SK-N-SH (cell line): ENCODE measurements around the gene ACSM2A. TPM values are rescaled to one million over a fixed set of nuclear protein-coding genes. Genes with fewer than 3 reads are reported as not detected.

Experiments
- CTCF ChIA-PET: fragments of 300-600, 350-600 bp; formaldehyde crosslinking; extraction: SDS; loops from one replicate; lab custom pipeline; 2021; lab: Yijun Ruan, JAX
- POLR2A ChIA-PET: fragments of 350-600 bp; sonication (Branson Sonifier 250); formaldehyde crosslinking; extraction: SDS; loops from one replicate; lab custom pipeline; 2020; ENCODE audit warnings: antibody characterized with exemption, inconsistent platforms; lab: Yijun Ruan, JAX
- DNase-seq: peaks from one replicate; pipeline ENCODE4 v3.0.0; 2012
- H2AFZ ChIP-seq: fragments of 200-600 bp; sonication (generic); 2 replicates; pipeline ENCODE4 v1.8.1; 2016; ENCODE audit warnings: antibody characterized with exemption, mild to moderate bottlenecking, low read depth
- H3F3A ChIP-seq: fragments of 200-600 bp; sonication (generic); replicated peaks from 2 replicates; pipeline ENCODE3; 2016; ENCODE audit warnings: antibody characterized with exemption, mild to moderate bottlenecking; ENCODE audit not compliant: insufficient read depth
- H3K27ac ChIP-seq, 2 experiments: fragments of 200-500 bp in 1 of 2; fragments of 200-600 bp in 1 of 2; sonication (Bioruptor generic) in 1 of 2; sonication (generic), shearing (Covaris generic) in 1 of 2; 2 replicates each; pipeline versions ENCODE4 v1.5.1 to v1.6.1; 2014 to 2016; ENCODE audit warnings: low read depth in 2 of 2, inconsistent platforms in 1 of 2, low read length in 1 of 2, mild to moderate bottlenecking in 1 of 2, mixed read lengths in 1 of 2
- H3K27me3 ChIP-seq: fragments of 200-600 bp; sonication (generic), shearing (Covaris generic); 2 replicates; pipeline ENCODE4 v1.6.1; 2016; ENCODE audit warnings: mixed run types; ENCODE audit not compliant: insufficient read depth
- H3K36me3 ChIP-seq, 2 experiments: fragments of 200-500 bp in 1 of 2; fragments of 200-600 bp in 1 of 2; sonication (Bioruptor generic) in 1 of 2; sonication (generic) in 1 of 2; replicated peaks in 1 of 2; 2 replicates each; pipeline versions ENCODE3 to v1.5.1; 2014 to 2016; ENCODE audit warnings: low read length in 1 of 2, mild to moderate bottlenecking in 1 of 2; ENCODE audit not compliant: insufficient read depth in 2 of 2, control insufficient read depth in 1 of 2
- H3K4me1 ChIP-seq, 2 experiments: fragments of 200-500 bp in 1 of 2; fragments of 200-600 bp in 1 of 2; sonication (Bioruptor generic) in 1 of 2; sonication (generic), shearing (Covaris generic) in 1 of 2; 2 replicates each; pipeline versions ENCODE4 v1.5.1 to v1.6.1; 2014 to 2016; ENCODE audit warnings: low read depth in 1 of 2, low read length in 1 of 2, mixed run types in 1 of 2; ENCODE audit not compliant: insufficient read depth in 2 of 2, control insufficient read depth in 1 of 2
- H3K4me2 ChIP-seq: fragments of 200-600 bp; sonication (generic), shearing (Covaris generic); 2 replicates; pipeline ENCODE4 v1.6.1; 2017; ENCODE audit warnings: mixed run types
- H3K4me3 ChIP-seq, 2 experiments: fragments of 200-500 bp in 1 of 2; fragments of 200-600 bp in 1 of 2; sonication (Bioruptor generic) in 1 of 2; sonication (generic), shearing (Covaris generic) in 1 of 2; 2 replicates each; pipeline versions ENCODE4 v1.5.1 to v1.8.1; 2014 to 2016; ENCODE audit warnings: low read depth in 2 of 2, inconsistent platforms in 1 of 2, low read length in 1 of 2, mild to moderate bottlenecking in 1 of 2, mixed read lengths in 1 of 2, moderate library complexity in 1 of 2
- H3K79me2 ChIP-seq: fragments of 200-600 bp; sonication (generic); 2 replicates; pipeline ENCODE4 v1.8.1; 2017; ENCODE audit warnings: mild to moderate bottlenecking; ENCODE audit not compliant: insufficient read depth
- H3K9ac ChIP-seq: fragments of 200-600 bp; sonication (generic); 2 replicates; pipeline ENCODE4 v1.6.1; 2017; ENCODE audit warnings: mixed run types
- H3K9me2 ChIP-seq: fragments of 200-600 bp; sonication (generic); 2 replicates; pipeline ENCODE4 v1.6.1; 2017; ENCODE audit warnings: mixed run types
- H3K9me3 ChIP-seq: fragments of 200-600 bp; sonication (generic); 2 replicates; pipeline ENCODE4 v1.6.1; 2017; ENCODE audit warnings: mixed run types, mild to moderate bottlenecking, moderate library complexity
- H4K20me1 ChIP-seq: fragments of 200-600 bp; sonication (generic); 2 replicates; pipeline ENCODE4 v1.6.1; 2017; ENCODE audit warnings: mild to moderate bottlenecking, mixed run types; ENCODE audit not compliant: insufficient read depth
- CHD2 ChIP-seq: fragments of 150-350 bp; IDR thresholded peaks from 2 replicates; pipeline ENCODE4 v1.6.1; 2018; ENCODE audit warnings: low read length; ENCODE audit not compliant: partially characterized antibody
- ELF1 ChIP-seq: IDR thresholded peaks from 2 replicates; pipeline ENCODE4 v1.4.0; 2012
- EZH2phosphoT487 ChIP-seq: fragments of 200-600 bp; sonication (generic); IDR thresholded peaks from 2 replicates; pipeline ENCODE4 v1.6.1; 2017; ENCODE audit warnings: low read depth, mixed run types, mild to moderate bottlenecking, antibody characterized with exemption, moderate library complexity, borderline replicate concordance
- FOSL2 ChIP-seq: IDR thresholded peaks from 2 replicates; pipeline ENCODE4 v1.4.0; 2012; ENCODE audit warnings: low read depth, mild to moderate bottlenecking, moderate library complexity, borderline replicate concordance
- POLR2AphosphoS5 ChIP-seq: IDR thresholded peaks from 2 replicates; pipeline ENCODE4 v1.6.1; 2012; ENCODE audit warnings: low read depth, low read length
- RAD21 ChIP-seq: IDR thresholded peaks from 2 replicates; pipeline ENCODE4 v1.6.1; 2012; ENCODE audit warnings: mild to moderate bottlenecking, low read length
- RXRA ChIP-seq: IDR thresholded peaks from 2 replicates; pipeline ENCODE4 v1.4.0; 2012; ENCODE audit warnings: low read depth, mild to moderate bottlenecking, borderline replicate concordance
- SMC3 ChIP-seq: IDR thresholded peaks from 2 replicates; pipeline ENCODE4 v1.6.1; 2012; ENCODE audit warnings: low read depth, low read length, improper control_type of control experiment
- TCF12 ChIP-seq: IDR thresholded peaks from 2 replicates; pipeline ENCODE4 v1.4.0; 2012
- TEAD4 ChIP-seq: IDR thresholded peaks from 2 replicates; pipeline ENCODE4 v1.4.0; 2012; ENCODE audit warnings: mild to moderate bottlenecking, borderline replicate concordance; ENCODE audit not compliant: insufficient read depth
- YY1 ChIP-seq: IDR thresholded peaks from 2 replicates; pipeline ENCODE4 v1.4.0; 2012; ENCODE audit warnings: low read depth, mild to moderate bottlenecking
- WGBS: methylation state at CpG from one replicate; pipeline ENCODE4 v1.1.6; 2017; ENCODE audit warnings: low lambda C conversion rate; 5-methylcytosine and 5-hydroxymethylcytosine counted together
- polyA plus RNA-seq, 3 experiments: library from polyadenylated mRNA; depleted of rRNA; stranded (reverse); fragments of >200 nt; gene quantifications; 2 replicates each; pipeline ENCODE4 v1.2.3, GENCODE V29; 2012
- TF ChIP-seq, protein P1 (sequence below): IDR thresholded peaks from 2 replicates; pipeline ENCODE4 v1.4.0; 2012; ENCODE audit warnings: low read depth, borderline replicate concordance
- TF ChIP-seq, protein P2 (sequence below): IDR thresholded peaks from 2 replicates; pipeline ENCODE4 v1.4.0; 2012; ENCODE audit warnings: low read depth
- TF ChIP-seq, protein P3 (sequence below): fragments of 200-600 bp; sonication (generic); IDR thresholded peaks from 2 replicates; pipeline ENCODE4 v1.6.1; 2017; ENCODE audit warnings: antibody characterized with exemption, mild to moderate bottlenecking, moderate library complexity
- TF ChIP-seq, protein P4 (sequence below): IDR thresholded peaks from 2 replicates; pipeline ENCODE4 v1.6.1; 2012; ENCODE audit warnings: mild to moderate bottlenecking, low read depth, low read length, moderate library complexity
- TF ChIP-seq, protein P5 (sequence below): IDR thresholded peaks from 2 replicates; pipeline ENCODE4 v1.4.0; 2012; ENCODE audit warnings: low read depth, borderline replicate concordance

Gene ACSM2A
- polyA plus RNA-seq, 1 of the 3 experiments (the other 2 are of a cell fraction) = not detected

DNA sequence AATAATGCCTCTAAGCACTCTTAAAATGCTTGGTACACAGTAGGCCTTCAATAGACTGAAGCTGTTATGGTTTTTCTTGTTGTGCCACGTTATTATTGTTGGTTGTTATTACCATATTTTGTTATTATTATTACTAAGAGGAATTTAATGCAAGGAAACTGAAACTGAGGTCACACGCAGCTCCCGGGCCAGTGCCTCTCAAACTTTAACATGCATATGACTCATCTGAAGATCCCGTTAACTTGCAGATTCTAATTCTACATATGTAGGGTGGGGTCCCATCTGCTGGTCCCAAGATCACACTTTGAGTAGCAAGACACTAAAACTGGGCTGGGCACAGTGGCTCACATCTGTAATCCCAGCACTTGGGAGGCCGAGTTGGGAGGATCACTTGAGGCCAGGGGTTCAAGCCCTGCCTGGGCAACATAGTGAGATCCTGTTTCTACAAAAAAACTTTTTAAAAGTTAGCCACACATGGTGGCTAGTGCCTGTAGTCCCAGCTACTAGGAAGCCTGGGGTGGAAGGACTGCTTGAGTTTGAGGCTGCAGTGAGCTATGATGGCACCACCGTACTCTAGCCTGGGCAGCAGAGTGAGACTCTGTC lies 41.1 kb upstream of the ACSM2A start (continued):
- TF ChIP-seq, protein P1, sequence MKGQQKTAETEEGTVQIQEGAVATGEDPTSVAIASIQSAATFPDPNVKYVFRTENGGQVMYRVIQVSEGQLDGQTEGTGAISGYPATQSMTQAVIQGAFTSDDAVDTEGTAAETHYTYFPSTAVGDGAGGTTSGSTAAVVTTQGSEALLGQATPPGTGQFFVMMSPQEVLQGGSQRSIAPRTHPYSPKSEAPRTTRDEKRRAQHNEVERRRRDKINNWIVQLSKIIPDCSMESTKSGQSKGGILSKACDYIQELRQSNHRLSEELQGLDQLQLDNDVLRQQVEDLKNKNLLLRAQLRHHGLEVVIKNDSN = no peak
- TF ChIP-seq CHD2 (no peak), RXRA (no peak), SMC3 (no peak), TCF12 (no peak)
- TF ChIP-seq, protein P2, sequence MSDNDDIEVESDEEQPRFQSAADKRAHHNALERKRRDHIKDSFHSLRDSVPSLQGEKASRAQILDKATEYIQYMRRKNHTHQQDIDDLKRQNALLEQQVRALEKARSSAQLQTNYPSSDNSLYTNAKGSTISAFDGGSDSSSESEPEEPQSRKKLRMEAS = no peak
- TF ChIP-seq, protein P3, sequence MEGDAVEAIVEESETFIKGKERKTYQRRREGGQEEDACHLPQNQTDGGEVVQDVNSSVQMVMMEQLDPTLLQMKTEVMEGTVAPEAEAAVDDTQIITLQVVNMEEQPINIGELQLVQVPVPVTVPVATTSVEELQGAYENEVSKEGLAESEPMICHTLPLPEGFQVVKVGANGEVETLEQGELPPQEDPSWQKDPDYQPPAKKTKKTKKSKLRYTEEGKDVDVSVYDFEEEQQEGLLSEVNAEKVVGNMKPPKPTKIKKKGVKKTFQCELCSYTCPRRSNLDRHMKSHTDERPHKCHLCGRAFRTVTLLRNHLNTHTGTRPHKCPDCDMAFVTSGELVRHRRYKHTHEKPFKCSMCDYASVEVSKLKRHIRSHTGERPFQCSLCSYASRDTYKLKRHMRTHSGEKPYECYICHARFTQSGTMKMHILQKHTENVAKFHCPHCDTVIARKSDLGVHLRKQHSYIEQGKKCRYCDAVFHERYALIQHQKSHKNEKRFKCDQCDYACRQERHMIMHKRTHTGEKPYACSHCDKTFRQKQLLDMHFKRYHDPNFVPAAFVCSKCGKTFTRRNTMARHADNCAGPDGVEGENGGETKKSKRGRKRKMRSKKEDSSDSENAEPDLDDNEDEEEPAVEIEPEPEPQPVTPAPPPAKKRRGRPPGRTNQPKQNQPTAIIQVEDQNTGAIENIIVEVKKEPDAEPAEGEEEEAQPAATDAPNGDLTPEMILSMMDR = no peak

DNA sequence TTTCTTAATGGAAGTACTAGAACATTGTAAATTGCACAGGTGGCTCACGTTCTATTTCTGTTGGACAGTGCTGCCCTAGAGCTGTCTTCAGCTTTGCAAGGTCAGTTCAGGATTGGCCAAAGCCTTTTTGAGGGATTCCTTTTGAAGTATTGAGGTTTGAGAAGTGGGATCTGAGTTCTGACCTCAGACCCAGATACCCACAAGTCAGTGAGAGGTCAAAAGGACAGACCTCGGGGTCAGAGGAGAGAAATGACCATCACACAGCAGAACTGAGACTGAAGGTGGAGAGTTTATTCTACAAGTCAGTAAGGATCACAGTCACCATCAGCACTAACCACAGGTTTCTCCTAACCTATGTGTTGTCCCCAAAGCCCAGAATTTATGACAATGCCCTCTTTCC lies 40.3 kb upstream of the ACSM2A start:
- CTCF ChIA-PET = no interaction called here
- Histone ChIP-seq H3K4me2 (no peak overlapping the region), H3K4me3 (no peak overlapping the region), H3F3A (peaks cover 14% of the 10 kb centered on the region), H2AFZ (no peak overlapping the region), H3K4me1 (no peaks in the 10 kb centered on the region), H3K9me3 (no peaks in the 10 kb centered on the region), H3K27ac (no peak overlapping the region), H3K27me3 (no peaks in the 10 kb centered on the region), H4K20me1 (no peaks in the 10 kb centered on the region), H3K36me3 (no peaks in the 10 kb centered on the region), H3K9me2 (no peaks in the 10 kb centered on the region), H3K79me2 (no peaks in the 10 kb centered on the region), H3K9ac (no peak overlapping the region)
- DNase-seq = no peak
- WGBS = 11% methylated on average over 2 of the region's 2 CpGs
- POLR2A ChIA-PET = no interaction called here
- TF ChIP-seq, protein P4, sequence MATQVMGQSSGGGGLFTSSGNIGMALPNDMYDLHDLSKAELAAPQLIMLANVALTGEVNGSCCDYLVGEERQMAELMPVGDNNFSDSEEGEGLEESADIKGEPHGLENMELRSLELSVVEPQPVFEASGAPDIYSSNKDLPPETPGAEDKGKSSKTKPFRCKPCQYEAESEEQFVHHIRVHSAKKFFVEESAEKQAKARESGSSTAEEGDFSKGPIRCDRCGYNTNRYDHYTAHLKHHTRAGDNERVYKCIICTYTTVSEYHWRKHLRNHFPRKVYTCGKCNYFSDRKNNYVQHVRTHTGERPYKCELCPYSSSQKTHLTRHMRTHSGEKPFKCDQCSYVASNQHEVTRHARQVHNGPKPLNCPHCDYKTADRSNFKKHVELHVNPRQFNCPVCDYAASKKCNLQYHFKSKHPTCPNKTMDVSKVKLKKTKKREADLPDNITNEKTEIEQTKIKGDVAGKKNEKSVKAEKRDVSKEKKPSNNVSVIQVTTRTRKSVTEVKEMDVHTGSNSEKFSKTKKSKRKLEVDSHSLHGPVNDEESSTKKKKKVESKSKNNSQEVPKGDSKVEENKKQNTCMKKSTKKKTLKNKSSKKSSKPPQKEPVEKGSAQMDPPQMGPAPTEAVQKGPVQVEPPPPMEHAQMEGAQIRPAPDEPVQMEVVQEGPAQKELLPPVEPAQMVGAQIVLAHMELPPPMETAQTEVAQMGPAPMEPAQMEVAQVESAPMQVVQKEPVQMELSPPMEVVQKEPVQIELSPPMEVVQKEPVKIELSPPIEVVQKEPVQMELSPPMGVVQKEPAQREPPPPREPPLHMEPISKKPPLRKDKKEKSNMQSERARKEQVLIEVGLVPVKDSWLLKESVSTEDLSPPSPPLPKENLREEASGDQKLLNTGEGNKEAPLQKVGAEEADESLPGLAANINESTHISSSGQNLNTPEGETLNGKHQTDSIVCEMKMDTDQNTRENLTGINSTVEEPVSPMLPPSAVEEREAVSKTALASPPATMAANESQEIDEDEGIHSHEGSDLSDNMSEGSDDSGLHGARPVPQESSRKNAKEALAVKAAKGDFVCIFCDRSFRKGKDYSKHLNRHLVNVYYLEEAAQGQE = no peak
- TF ChIP-seq, protein P5, sequence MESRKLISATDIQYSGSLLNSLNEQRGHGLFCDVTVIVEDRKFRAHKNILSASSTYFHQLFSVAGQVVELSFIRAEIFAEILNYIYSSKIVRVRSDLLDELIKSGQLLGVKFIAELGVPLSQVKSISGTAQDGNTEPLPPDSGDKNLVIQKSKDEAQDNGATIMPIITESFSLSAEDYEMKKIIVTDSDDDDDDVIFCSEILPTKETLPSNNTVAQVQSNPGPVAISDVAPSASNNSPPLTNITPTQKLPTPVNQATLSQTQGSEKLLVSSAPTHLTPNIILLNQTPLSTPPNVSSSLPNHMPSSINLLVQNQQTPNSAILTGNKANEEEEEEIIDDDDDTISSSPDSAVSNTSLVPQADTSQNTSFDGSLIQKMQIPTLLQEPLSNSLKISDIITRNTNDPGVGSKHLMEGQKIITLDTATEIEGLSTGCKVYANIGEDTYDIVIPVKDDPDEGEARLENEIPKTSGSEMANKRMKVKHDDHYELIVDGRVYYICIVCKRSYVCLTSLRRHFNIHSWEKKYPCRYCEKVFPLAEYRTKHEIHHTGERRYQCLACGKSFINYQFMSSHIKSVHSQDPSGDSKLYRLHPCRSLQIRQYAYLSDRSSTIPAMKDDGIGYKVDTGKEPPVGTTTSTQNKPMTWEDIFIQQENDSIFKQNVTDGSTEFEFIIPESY = no peak
- TF ChIP-seq EZH2phosphoT487 (no peak), POLR2AphosphoS5 (no peak), RAD21 (no peak), CHD2 (no peak), ELF1 (no peak), FOSL2 (no peak), YY1 (no peak), TEAD4 (no peak)
- TF ChIP-seq, protein P3 = no peak
